Glutamatergic neuron (in vitro differentiated cells): Measurements from ENCODE around the gene PEAR1. TPM values are rescaled to one million over a fixed set of nuclear protein-coding genes. Genes with fewer than 3 reads are reported as not detected.
A peak's percentile ranks its signal among the peaks of the same experiment; 100 is the strongest.

ENCODE experiments used
- DNase-seq: peaks from one replicate; pipeline ENCODE4 v3.0.0; 2022
- H3K27ac Mint-ChIP-seq: one replicate; pipeline ENCODE4 v1.8.0; 2020; ENCODE audit warnings: mild to moderate bottlenecking, mixed read lengths, inconsistent platforms; ENCODE audit not compliant: unreplicated experiment
- H3K27me3 Mint-ChIP-seq: one replicate; pipeline ENCODE4 v1.8.0; 2020; ENCODE audit warnings: mild to moderate bottlenecking, moderate library complexity, mixed read lengths, inconsistent platforms; ENCODE audit not compliant: unreplicated experiment
- H3K36me3 Mint-ChIP-seq: one replicate; pipeline ENCODE4 v1.8.0; 2020; ENCODE audit warnings: mild to moderate bottlenecking, mixed read lengths, inconsistent platforms; ENCODE audit not compliant: unreplicated experiment
- H3K4me1 Mint-ChIP-seq: one replicate; pipeline ENCODE4 v1.8.0; 2020; ENCODE audit warnings: mild to moderate bottlenecking, low read depth, mixed read lengths, inconsistent platforms; ENCODE audit not compliant: unreplicated experiment
- H3K4me3 Mint-ChIP-seq: one replicate; pipeline ENCODE4 v1.8.0; 2020; ENCODE audit warnings: mild to moderate bottlenecking, mixed read lengths, inconsistent platforms; ENCODE audit not compliant: unreplicated experiment
- H3K9me3 Mint-ChIP-seq: one replicate; pipeline ENCODE4 v1.8.0; 2020; ENCODE audit warnings: mild to moderate bottlenecking, moderate library complexity, mixed read lengths, inconsistent platforms; ENCODE audit not compliant: unreplicated experiment
- CTCF ChIP-seq: fragments of 200-600 bp; sonication (generic); IDR thresholded peaks from one replicate; pipeline ENCODE4 v1.5.0; 2021; ENCODE audit not compliant: partially characterized antibody, unreplicated experiment
- total RNA-seq: library from RNA; stranded (reverse); fragmentation: NEBNext Ultra II Directional; extraction: Animal tissue kit (Norgen Biotek cat#: 25700); gene quantifications from one replicate; pipeline ENCODE4 v1.2.1, GENCODE V29; 2021; ENCODE audit not compliant: unreplicated experiment

PEAR1 gene
- total RNA-seq, 1 donor from 2014 or later: 1.2 TPM

DNA sequence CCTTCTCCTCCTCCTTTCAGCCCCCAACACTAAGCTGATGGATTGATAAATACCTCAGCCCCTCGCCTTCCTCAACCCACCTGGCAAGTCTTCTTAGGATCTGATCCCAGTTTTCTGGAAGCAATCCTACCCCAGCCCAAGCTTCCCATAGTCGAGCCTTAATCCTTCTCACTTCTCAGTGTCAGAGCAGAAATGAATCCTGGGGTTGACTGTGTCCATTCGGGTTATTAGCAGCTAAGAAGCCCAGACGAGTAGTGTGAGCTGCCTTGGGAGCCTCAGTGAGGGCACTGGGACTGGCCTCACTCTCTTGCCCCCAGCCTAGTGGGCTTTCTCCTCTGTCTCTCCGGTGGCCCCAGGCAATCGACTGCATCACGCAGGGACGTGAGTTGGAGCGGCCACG is 12.4 kb upstream of the PEAR1 start:
- no peak for TF ChIP-seq CTCF
- Mint-ChIP-seq H3K4me3 (peak overlapping the region; percentile 44), H3K27me3 (peaks cover 28% of the 10 kb centered on the region)

DNA sequence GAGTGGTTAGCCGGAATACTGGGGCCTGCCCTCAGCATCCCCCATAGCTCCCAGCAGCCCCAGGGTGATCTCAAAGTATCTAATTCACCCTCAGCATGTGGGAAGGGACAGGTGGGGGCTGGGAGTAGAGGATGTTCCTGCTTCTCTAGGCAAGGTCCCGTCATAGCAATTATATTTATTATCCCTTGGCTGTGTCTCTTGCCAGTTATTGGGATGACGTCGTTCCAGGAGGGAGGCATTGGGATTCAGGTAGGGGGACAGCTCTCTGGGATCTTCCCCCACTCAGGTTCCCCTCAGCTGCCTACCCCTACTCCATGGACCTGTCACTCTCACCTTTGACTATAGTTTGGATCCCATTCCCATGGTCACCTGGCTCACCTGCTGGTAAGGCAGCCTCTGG is 11.9 kb upstream of the PEAR1 start:
- H3K4me3 Mint-ChIP-seq: no peak overlapping the region

More for the DNA sequence above, 12.4 kb upstream of the PEAR1 start:
- Mint-ChIP-seq H3K27ac (peak overlapping the region; percentile 62), H3K4me1 (peaks cover 76% of the 10 kb centered on the region), H3K36me3 (no peaks in the 10 kb centered on the region), H3K9me3 (peaks cover 5% of the 10 kb centered on the region)
- DNase-seq: no peak

GRCh38 chr1:156882543-156882942 is 11.0 kb upstream of the PEAR1 start:
- Mint-ChIP-seq H3K9me3 (peaks cover 9% of the 10 kb centered on the region), H3K4me3 (peak overlapping the region; percentile 46), H3K27ac (no peak overlapping the region), H3K4me1 (peaks cover 75% of the 10 kb centered on the region), H3K36me3 (no peaks in the 10 kb centered on the region), H3K27me3 (peaks cover 32% of the 10 kb centered on the region)
- no peak for DNase-seq
- TF ChIP-seq CTCF: no peak

More for the DNA sequence above, 11.9 kb upstream of the PEAR1 start:
- no peaks in the 10 kb centered on the region for H3K36me3 Mint-ChIP-seq
- peaks cover 76% of the 10 kb centered on the region for H3K4me1 Mint-ChIP-seq
- H3K9me3 Mint-ChIP-seq: peaks cover 9% of the 10 kb centered on the region
- no peak for DNase-seq
- peaks cover 32% of the 10 kb centered on the region for H3K27me3 Mint-ChIP-seq
- no peak for TF ChIP-seq CTCF
- H3K27ac Mint-ChIP-seq: peak overlapping the region; percentile 40

- Mint-ChIP-seq H3K9me3 (peaks cover 8% of the 10 kb centered on the region), H3K27ac (peak overlapping the region; percentile 59), H3K27me3 (peaks cover 25% of the 10 kb centered on the region), H3K36me3 (no peaks in the 10 kb centered on the region), H3K4me1 (peaks cover 68% of the 10 kb centered on the region), H3K4me3 (peak overlapping the region; percentile 69)
- no peak for TF ChIP-seq CTCF
- DNase-seq: no peak
Observed at GRCh38 chr1:156883919-156884318, 9.6 kb upstream of the PEAR1 start.

DNA sequence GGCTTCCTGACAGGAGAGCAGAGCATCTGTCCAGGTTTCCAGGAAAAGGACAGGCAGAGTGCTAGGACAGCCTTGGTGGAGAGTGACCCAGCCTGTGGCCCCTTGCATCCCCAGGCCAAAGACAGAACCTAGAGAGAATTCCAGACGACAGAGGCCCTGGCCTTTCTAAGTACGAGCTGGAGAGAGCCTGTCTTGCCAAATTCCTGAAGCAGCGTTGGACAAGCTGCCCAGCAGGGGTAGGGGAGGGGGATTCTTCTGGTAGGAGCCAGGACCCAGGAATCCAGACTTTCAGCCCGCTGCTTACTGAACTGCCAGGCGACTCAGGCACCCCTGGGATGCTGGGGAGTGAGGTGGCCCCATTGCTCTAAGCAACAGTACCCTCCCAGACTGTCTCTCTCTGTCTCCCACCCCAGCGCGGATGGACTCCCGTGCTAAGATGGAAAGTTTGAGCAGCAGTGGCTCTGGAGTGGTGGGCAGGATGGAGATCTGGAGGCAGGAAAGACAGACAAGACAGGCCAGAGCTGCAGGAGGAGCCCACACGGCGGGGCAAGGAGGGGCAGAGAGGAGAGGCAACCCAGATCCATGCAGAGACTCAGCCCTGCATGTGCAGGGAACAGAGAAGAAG is 8.8 kb upstream of the PEAR1 start:
- H3K4me1 Mint-ChIP-seq: peaks cover 71% of the 10 kb centered on the region
- peaks cover 27% of the 10 kb centered on the region for H3K27me3 Mint-ChIP-seq
- no peaks in the 10 kb centered on the region for H3K36me3 Mint-ChIP-seq
- TF ChIP-seq CTCF: no peak
- H3K27ac Mint-ChIP-seq: peak overlapping the region; percentile 0
- H3K4me3 Mint-ChIP-seq: peak overlapping the region; percentile 2
- no peak for DNase-seq
- H3K9me3 Mint-ChIP-seq: peaks cover 12% of the 10 kb centered on the region
